ENCODE results near the gene SH2D4B. TPM values are rescaled to one million over a fixed set of nuclear protein-coding genes. Genes with fewer than 3 reads are reported as not detected.

The SH2D4B gene
- total and polyA plus RNA-seq, 10 of the 15 experiments (the other 5 are each of a cell fraction or from before 2014, with no cell fraction given) = 0.04 to 0.21 (median 0.13) TPM; not detected in 5

GRCh38 chr10:80498833-80499741 is 38.6 kb upstream of the SH2D4B start:
- ATAC-seq = peak; percentile 34
- WGBS (ENCODE audit: insufficient coverage, insufficient replicate concordance, low lambda C conversion rate, missing lambda C conversion rate) = 86% methylated on average over 14 of the region's 14 CpGs
- FAIRE-seq = no peak
- no peak for TF ChIP-seq PKNOX1 (IDR thresholded peaks at IDR 0.05)
- no peak for TF ChIP-seq TCF3 (IDR thresholded peaks at IDR 0.05; ENCODE audit: borderline replicate concordance, insufficient read depth, low read depth, low read length)
- no peak for TF ChIP-seq JUND (IDR thresholded peaks at IDR 0.05; ENCODE audit: low read depth, low read length)
- no peak for TF ChIP-seq ZNF217 (IDR thresholded peaks at IDR 0.05)
- no peak for TF ChIP-seq HDAC2 (IDR thresholded peaks at IDR 0.05)
- TF ChIP-seq MEF2A (IDR thresholded peaks at IDR 0.05; ENCODE audit: insufficient read depth, low read depth, low read length) = no peak
- no peak for TF ChIP-seq NFYB (IDR thresholded peaks at IDR 0.05; ENCODE audit: insufficient read depth, low read depth, low read length)
- TF ChIP-seq RFX5 (IDR thresholded peaks at IDR 0.05; ENCODE audit: low read depth, low read length) = no peak
- no peak for TF ChIP-seq ATF7 (IDR thresholded peaks at IDR 0.05; ENCODE audit: low read depth)
- no peak for TF ChIP-seq RUNX3 (IDR thresholded peaks at IDR 0.05; ENCODE audit: low read length)
- TF ChIP-seq RCOR1 (conservative IDR thresholded peaks at IDR 0.05; ENCODE audit: low read depth, low read length) = no peak
- no peak for TF ChIP-seq ZNF592 (IDR thresholded peaks at IDR 0.05)
- no peak for TF ChIP-seq SIN3A (IDR thresholded peaks at IDR 0.05; ENCODE audit: low read depth, low read length)
- TF ChIP-seq SMAD5 (IDR thresholded peaks at IDR 0.05; ENCODE audit: low read depth) = no peak
- no peak for TF ChIP-seq SRF (IDR thresholded peaks at IDR 0.05; ENCODE audit: low read depth in 2 of 2, low read length in 2 of 2)
- TF ChIP-seq NFYA (IDR thresholded peaks at IDR 0.05; ENCODE audit: borderline replicate concordance, low read depth, low read length) = no peak
- TF ChIP-seq ZNF274 (IDR thresholded peaks at IDR 0.05; ENCODE audit: insufficient read depth, insufficient read length) = no peak
- TF ChIP-seq EED (IDR thresholded peaks at IDR 0.05; ENCODE audit: low read depth) = no peak

More at GRCh38 chr10:80498833-80499741, 38.6 kb upstream of the SH2D4B start:
- H3K9ac ChIP-seq (ENCODE audit: control insufficient read depth, insufficient read depth, low read length) = no peak overlapping the region
- no peaks in the 10 kb centered on the region for H3K27me3 ChIP-seq (replicated peaks in 1 of 2; ENCODE audit: control insufficient read depth in 2 of 2, insufficient read depth in 2 of 2, low read length in 1 of 2)
- peaks cover 45% of the 10 kb centered on the region for H3K4me1 ChIP-seq (ENCODE audit: control insufficient read depth, insufficient read depth, low read length)
- H3K4me3 ChIP-seq = no peak overlapping the region
- no peaks in the 10 kb centered on the region; the same call in 2 of the 3 replicates for H3K9me3 ChIP-seq (replicated peaks; ENCODE audit: control insufficient read depth, insufficient read depth, low read length)
- no TSS peak for BruUV-seq (replicated peaks)
- H3K36me3 ChIP-seq (ENCODE audit: control insufficient read depth in 2 of 2, insufficient read depth in 2 of 2, low read length in 1 of 2) = peaks cover 2 to 6% of the 10 kb centered on the region in 2 experiments; a peak in 2 of 4 replicates
- SMC1A ChIA-PET (ENCODE audit: uncharacterized antibody, unreplicated experiment) = interaction anchor here (1.1 to 21.2 kb wide), 5 partner anchors 18 to 116 kb away, joined by 3 to 1038 read pairs (median 3); partner anchors contain the start of gene TSPAN14
- in situ Hi-C loops (cut with MboI) = no loop called here
- peaks cover 43% of the 10 kb centered on the region for H3K79me2 ChIP-seq (ENCODE audit: control insufficient read depth, insufficient read depth, low read length)
- POLR2A ChIA-PET = interaction anchor here (1.0 to 8.3 kb wide), 12 partner anchors 9 to 77 kb away, joined by 3 to 60 read pairs (median 6); no protein-coding TSS in a partner anchor
- no peaks in the 10 kb centered on the region for H4K20me1 ChIP-seq (ENCODE audit: control insufficient read depth, insufficient read depth)
- no peak for DNase-seq (ENCODE audit: low read depth, low spot score)
- no peak overlapping the region for H2AFZ ChIP-seq (ENCODE audit: control insufficient read depth, low read depth, low read length)
- H3K4me2 ChIP-seq (ENCODE audit: control insufficient read depth, insufficient read depth) = peak overlapping the region; percentile 15
- CTCF ChIA-PET = interaction anchor here (1.0 to 21.6 kb wide), 5 partner anchors 9 to 56 kb away, joined by 3 to 852 read pairs (median 4); partner anchors contain the start of gene TSPAN14
- peak overlapping the region; percentile 39 for H3K27ac ChIP-seq (ENCODE audit: control insufficient read depth, insufficient read depth)
- intact Hi-C loops (cut with micrococcal nuclease; ENCODE audit: unreplicated experiment) = no loop called here
- RAD21 ChIA-PET (ENCODE audit: unreplicated experiment) = interaction anchor here (0.8 to 13.9 kb wide), 4 partner anchors 12 to 51 kb away, joined by 3 to 432 read pairs (median 208); partner anchors contain the start of gene TSPAN14
